SKM-1 (cell line): Measurements from ENCODE around the gene EBI3.
"Not testable (repeated sequence)": the region's sequence is repeated elsewhere in the genome, so short reads cannot be mapped to it uniquely, and the experiment has no call there.

Source experiments
- DNase-seq: peaks from one replicate; lab custom pipeline; 2025; ENCODE audit not compliant: unreplicated experiment; lab: John Stamatoyannopoulos, UW

Gene EBI3

GRCh38 chr19:4199699-4200293 lies 29.5 kb upstream of the EBI3 start:
- no peak for DNase-seq

DNA sequence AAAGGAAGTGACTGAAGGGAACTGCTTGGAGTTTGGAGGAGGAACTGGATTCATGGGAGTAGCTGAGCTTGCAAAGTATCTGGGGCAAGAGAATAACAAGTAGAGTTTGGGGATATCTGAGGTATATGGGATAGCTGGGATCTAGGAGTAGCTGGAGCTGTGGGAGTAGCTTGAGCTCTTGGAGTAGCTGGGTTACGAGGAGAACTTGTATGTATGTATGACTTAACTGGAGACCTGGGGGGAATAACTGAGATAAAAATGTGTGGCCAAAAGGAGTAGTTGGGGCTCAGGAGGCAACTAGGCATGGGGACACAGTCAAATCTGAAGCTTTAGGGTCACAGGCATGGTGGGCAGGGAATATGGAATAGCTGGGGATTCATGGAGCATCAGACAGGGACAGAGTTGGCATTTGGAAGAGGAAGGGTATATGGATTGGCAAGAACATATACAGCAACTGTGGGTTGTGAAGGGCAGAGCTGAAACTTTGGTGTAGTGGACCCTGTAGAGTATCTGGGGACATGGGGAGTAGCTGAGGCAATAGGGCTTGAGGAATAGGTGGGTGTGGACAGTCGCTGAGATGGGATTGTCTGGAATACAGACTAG lies 28.3 kb upstream of the EBI3 start:
- DNase-seq: no peak

- no peak for DNase-seq
Measured at GRCh38 chr19:4201798-4202197, 27.5 kb upstream of the EBI3 start.

GRCh38 chr19:4206818-4207484 lies 22.4 kb upstream of the EBI3 start:
- DNase-seq: no peak

DNA sequence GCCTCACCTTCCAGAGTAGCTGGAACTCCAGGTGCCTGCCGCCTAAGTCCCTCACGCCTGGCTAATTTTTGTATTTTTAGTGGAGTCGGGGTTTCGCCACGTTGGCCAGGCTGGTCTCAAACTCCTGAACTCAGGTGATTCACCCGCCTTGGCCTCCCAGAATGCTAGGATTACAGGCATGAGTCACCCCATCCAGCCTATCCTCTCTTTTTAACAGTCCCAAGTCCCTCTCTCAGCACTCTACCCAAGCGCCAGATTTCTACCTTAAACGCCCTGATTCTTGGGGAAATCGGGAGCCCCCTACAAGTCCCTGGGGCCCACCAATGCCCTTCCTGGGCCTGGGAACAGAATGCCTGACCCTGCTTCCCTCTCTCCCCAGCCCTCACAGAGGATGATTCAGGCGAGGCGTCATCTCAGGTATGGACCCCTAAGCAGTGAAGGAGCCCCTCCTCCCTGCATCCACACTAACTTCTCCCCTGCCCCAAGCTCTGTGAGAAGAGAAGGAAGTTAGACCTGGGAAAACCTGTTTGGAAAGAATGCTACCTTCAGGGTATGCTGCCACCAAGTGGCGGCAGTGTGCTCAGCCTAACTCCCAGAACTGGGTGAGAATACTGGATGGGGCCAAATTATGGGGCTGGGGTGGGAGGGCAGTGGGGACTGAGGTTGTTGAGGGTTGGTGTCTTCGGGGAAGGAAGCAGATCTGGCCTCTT lies 20.8 kb upstream of the EBI3 start:
- DNase-seq: no peak

DNA sequence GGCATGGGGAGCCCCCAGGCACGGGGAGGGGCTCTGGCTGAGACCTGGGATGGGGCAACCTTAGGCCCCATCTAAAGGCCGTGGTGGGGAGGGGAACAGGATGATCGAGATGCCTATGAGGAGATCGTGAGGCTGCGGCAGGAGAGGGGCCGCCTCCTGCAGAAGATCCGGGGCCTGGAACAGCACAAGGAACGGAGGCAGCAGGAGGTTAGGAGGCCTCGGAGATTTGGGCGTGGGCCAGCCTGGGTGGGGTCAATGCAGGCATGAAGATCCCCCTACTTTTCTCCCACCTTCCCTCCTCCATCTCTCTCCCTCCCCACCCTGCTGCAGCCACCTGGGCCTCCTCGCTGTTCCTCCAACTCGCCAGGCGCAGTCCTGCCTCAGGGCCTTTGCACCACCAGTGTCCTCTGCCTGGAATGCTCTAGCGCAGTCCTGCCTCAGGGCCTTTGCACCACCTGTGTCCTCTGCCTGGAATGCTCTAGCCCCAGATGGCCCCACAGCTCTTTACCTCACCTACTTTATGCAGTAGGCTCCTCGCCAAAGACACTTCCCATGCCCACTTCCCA lies 19.1 kb upstream of the EBI3 start:
- no peak for DNase-seq

DNA sequence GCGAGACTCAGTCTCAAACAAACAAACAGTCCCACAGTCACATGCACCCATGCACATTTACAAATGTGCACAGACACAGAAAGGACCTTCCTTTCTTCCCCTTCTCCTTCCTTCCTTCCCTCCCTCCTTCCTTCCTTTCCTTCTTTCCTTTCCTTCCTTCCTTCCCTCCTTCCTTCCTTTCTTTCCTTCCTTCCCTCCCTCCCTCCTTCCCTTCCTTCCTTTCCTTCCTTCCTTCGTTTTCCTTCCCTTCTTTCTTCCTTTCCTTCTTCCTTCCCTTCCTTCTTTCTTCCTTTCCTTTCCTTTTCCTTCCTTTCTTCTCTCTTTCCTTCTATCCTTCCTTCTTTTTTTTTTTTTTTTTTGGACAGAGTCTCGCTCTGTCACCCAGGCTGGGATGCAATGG lies 16.2 kb upstream of the EBI3 start:
- DNase-seq: no peak

- DNase-seq: no peak
Measured at GRCh38 chr19:4215807-4216206, 13.5 kb upstream of the EBI3 start.

DNA sequence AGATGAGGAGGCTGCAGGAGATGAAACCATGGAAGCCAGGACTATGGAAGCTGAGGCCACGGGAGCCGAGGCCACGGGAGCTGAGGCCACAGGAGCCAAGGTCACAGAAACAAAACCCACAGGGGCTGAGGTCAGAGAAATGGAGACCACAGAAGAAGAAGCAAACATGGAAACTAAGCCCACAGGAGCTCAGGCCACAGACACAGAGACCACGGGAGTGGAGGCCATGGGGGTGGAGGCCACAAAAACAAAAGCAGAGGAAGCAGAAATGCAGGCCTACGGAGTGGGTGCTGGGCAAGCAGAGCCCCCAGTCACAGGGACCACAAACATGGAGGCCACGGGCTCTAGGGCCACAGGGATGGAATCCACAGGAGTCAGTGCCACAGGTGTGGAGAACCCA lies 12.5 kb upstream of the EBI3 start:
- DNase-seq: no peak

GRCh38 chr19:4217429-4218264 lies 11.7 kb upstream of the EBI3 start:
- no peak for DNase-seq

- not testable (repeated sequence) for DNase-seq
Measured at GRCh38 chr19:4218523-4218922, 10.8 kb upstream of the EBI3 start.

- DNase-seq: no peak
Measured at GRCh38 chr19:4220188-4220587, 9.1 kb upstream of the EBI3 start.

GRCh38 chr19:4224470-4224869 lies 4.9 kb upstream of the EBI3 start:
- DNase-seq: no peak

GRCh38 chr19:4225885-4226284 lies 3.4 kb upstream of the EBI3 start:
- no peak for DNase-seq

DNA sequence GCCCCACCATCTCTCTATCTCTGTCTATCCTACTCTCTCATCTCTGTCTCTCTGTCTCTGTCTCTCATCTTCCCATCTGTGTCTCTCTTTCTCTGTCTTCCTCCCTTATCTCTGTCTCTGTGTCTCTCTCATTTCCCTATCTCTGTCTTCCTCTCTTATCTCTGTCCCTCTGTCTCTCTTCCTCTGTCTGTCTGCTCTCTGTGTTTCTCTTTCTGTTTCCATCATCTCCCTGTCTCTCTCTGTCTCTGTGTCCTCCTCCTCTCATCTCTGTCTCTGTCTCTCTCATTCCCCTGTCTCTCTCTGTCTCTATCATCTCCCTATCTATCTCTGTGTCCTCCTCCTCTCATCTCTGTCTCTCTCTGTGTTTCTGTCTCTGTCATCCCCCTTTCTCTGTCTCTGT lies 1.6 kb upstream of the EBI3 start:
- no peak for DNase-seq

GRCh38 chr19:4228765-4229178 lies 551 bp upstream of the EBI3 start:
- DNase-seq: no peak

DNA sequence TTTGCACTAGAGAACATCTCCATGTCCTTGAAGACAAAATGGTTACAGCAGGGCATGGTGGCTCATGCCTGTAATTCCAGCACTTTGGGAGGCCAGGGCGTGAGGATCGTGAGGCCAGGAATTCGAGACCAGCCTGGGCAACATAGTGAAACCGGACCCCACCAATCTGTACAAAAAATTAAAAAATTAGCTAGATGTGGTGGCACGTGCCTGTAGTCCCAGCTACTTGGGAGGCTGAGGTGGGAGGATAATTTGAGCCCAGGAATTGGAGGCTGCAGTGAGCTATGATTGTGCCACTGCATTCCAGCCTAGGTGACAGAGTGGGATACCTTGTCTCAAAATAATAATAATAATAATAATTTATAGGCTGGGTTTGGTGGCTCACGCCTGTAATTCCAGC lies 914 bp downstream of the EBI3 start:
- DNase-seq: not testable (repeated sequence)

DNA sequence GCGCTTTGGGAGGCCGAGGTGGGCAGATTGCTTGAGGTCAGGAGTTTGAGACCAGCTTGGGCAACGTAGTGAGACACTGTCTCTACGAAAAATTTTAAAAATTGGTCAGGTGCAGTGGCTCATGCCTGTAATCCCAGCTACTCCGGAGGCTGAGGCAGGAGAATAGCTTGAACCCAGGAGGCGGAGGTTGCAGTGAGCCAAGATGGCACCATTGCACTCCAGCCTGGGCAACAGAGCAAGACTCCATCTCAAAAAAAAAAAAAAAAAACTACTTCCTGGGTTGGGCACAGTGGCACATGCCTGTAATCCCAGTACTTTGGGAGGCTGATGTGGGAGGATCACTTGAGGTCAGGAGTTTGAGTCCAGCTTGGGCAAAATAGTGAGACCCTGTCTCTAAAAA lies 2.2 kb downstream of the EBI3 start:
- DNase-seq: not testable (repeated sequence)

GRCh38 chr19:4232139-4232538 lies 2.8 kb downstream of the EBI3 start:
- DNase-seq: not testable (repeated sequence)

- DNase-seq: no peak
Measured at GRCh38 chr19:4232614-4233281, 3.4 kb downstream of the EBI3 start.
